ENCODE measurements around the gene ZNF423. TPM values are rescaled to one million over a fixed set of nuclear protein-coding genes. Genes with fewer than 3 reads are reported as not detected.

The ZNF423 gene
- total and polyA plus RNA-seq, 2 experiments from 2014 or later, result 14.9 to 41.8 TPM

DNA sequence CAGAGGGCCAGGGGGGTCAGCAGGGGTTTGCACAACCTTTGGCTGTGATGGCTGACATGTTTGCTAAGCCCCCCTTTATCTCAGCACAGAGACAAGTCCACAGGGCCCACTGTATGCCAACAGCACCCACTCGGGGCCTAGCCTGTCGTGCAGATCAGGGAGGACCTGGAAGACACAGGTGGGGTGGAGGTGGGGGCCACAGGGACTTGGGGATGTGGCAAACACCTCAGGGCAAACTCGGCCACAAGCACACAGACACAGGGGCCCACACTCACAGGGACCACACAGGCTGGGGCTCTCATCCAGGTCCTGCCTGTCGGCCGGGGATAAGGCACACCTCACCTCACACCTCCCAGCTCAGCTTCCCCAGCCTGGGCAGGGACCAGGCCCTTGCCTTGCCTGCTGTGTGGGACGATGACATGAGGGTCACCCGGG lies 394.4 kb downstream of the ZNF423 start:
- no peak overlapping the region for H3K27ac ChIP-seq (ENCODE audit: low read depth)
- 0 out of 2 replicates have a peak, but pooled peaks cover 6% of the 10 kb centered on the region for H3K4me1 ChIP-seq (ENCODE audit: insufficient read depth)
- no peaks in the 10 kb centered on the region for H3F3A ChIP-seq (replicated peaks; ENCODE audit: low read depth)
- H3K9me2 ChIP-seq (ENCODE audit: insufficient read depth), result no peaks in the 10 kb centered on the region
- H2AFZ ChIP-seq, result no peak overlapping the region
- no peak overlapping the region for H3K4me2 ChIP-seq
- Mint-ChIP-seq H3K27me3 (ENCODE audit: insufficient read depth, low read depth, poor library complexity) (peaks cover 19% of the 10 kb centered on the region), H3K4me1 (peaks cover 27% of the 10 kb centered on the region), H3K27ac (no peak overlapping the region), H3K9me3 (no peaks in the 10 kb centered on the region), H3K4me3 (no peak overlapping the region), H3K36me3 (ENCODE audit: low read depth) (no peaks in the 10 kb centered on the region)
- DNase-seq (ENCODE audit: low spot score), result no peak
- H3K79me2 ChIP-seq (replicated peaks; ENCODE audit: insufficient read depth), result no peaks in the 10 kb centered on the region
- H3K36me3 ChIP-seq (ENCODE audit: insufficient read depth), result no peaks in the 10 kb centered on the region
- TF ChIP-seq, protein P1, sequence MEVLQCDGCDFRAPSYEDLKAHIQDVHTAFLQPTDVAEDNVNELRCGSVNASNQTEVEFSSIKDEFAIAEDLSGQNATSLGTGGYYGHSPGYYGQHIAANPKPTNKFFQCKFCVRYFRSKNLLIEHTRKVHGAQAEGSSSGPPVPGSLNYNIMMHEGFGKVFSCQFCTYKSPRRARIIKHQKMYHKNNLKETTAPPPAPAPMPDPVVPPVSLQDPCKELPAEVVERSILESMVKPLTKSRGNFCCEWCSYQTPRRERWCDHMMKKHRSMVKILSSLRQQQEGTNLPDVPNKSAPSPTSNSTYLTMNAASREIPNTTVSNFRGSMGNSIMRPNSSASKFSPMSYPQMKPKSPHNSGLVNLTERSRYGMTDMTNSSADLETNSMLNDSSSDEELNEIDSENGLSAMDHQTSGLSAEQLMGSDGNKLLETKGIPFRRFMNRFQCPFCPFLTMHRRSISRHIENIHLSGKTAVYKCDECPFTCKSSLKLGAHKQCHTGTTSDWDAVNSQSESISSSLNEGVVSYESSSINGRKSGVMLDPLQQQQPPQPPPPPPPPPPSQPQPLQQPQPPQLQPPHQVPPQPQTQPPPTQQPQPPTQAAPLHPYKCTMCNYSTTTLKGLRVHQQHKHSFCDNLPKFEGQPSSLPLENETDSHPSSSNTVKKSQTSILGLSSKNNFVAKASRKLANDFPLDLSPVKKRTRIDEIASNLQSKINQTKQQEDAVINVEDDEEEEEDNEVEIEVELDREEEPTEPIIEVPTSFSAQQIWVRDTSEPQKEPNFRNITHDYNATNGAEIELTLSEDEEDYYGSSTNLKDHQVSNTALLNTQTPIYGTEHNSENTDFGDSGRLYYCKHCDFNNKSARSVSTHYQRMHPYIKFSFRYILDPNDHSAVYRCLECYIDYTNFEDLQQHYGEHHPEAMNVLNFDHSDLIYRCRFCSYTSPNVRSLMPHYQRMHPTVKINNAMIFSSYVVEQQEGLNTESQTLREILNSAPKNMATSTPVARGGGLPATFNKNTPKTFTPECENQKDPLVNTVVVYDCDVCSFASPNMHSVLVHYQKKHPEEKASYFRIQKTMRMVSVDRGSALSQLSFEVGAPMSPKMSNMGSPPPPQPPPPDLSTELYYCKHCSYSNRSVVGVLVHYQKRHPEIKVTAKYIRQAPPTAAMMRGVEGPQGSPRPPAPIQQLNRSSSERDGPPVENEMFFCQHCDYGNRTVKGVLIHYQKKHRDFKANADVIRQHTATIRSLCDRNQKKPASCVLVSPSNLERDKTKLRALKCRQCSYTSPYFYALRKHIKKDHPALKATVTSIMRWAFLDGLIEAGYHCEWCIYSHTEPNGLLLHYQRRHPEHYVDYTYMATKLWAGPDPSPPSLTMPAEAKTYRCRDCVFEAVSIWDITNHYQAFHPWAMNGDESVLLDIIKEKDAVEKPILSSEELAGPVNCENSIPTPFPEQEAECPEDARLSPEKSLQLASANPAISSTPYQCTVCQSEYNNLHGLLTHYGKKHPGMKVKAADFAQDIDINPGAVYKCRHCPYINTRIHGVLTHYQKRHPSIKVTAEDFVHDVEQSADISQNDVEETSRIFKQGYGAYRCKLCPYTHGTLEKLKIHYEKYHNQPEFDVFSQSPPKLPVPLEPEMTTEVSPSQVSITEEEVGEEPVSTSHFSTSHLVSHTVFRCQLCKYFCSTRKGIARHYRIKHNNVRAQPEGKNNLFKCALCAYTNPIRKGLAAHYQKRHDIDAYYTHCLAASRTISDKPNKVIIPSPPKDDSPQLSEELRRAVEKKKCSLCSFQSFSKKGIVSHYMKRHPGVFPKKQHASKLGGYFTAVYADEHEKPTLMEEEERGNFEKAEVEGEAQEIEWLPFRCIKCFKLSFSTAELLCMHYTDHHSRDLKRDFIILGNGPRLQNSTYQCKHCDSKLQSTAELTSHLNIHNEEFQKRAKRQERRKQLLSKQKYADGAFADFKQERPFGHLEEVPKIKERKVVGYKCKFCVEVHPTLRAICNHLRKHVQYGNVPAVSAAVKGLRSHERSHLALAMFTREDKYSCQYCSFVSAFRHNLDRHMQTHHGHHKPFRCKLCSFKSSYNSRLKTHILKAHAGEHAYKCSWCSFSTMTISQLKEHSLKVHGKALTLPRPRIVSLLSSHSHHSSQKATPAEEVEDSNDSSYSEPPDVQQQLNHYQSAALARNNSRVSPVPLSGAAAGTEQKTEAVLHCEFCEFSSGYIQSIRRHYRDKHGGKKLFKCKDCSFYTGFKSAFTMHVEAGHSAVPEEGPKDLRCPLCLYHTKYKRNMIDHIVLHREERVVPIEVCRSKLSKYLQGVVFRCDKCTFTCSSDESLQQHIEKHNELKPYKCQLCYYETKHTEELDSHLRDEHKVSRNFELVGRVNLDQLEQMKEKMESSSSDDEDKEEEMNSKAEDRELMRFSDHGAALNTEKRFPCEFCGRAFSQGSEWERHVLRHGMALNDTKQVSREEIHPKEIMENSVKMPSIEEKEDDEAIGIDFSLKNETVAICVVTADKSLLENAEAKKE (CRISPR knock-in tag; IDR thresholded peaks at IDR 0.05), result no peak
- no peak for TF ChIP-seq EZH2 (IDR thresholded peaks at IDR 0.05; ENCODE audit: low read depth, unreplicated experiment)
- TF ChIP-seq STAT1 (IDR thresholded peaks at IDR 0.05; ENCODE audit: unreplicated experiment), result no peak
- TF ChIP-seq EZH2phosphoT487 (IDR thresholded peaks at IDR 0.05; ENCODE audit: unreplicated experiment), result no peak
- TF ChIP-seq NANOG (IDR thresholded peaks at IDR 0.05; ENCODE audit: borderline replicate concordance), result no peak
- no peak for TF ChIP-seq JUNB (IDR thresholded peaks at IDR 0.05; ENCODE audit: unreplicated experiment)
- TF ChIP-seq, protein P2, sequence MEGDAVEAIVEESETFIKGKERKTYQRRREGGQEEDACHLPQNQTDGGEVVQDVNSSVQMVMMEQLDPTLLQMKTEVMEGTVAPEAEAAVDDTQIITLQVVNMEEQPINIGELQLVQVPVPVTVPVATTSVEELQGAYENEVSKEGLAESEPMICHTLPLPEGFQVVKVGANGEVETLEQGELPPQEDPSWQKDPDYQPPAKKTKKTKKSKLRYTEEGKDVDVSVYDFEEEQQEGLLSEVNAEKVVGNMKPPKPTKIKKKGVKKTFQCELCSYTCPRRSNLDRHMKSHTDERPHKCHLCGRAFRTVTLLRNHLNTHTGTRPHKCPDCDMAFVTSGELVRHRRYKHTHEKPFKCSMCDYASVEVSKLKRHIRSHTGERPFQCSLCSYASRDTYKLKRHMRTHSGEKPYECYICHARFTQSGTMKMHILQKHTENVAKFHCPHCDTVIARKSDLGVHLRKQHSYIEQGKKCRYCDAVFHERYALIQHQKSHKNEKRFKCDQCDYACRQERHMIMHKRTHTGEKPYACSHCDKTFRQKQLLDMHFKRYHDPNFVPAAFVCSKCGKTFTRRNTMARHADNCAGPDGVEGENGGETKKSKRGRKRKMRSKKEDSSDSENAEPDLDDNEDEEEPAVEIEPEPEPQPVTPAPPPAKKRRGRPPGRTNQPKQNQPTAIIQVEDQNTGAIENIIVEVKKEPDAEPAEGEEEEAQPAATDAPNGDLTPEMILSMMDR (conservative IDR thresholded peaks at IDR 0.05; ENCODE audit: low read depth in 2 of 2), result no peak
- no peak for TF ChIP-seq ZNF114 (CRISPR knock-in tag; IDR thresholded peaks at IDR 0.05)
- no peak for TF ChIP-seq CREB1 (CRISPR knock-in tag; IDR thresholded peaks at IDR 0.05; ENCODE audit: low read depth)
- TF ChIP-seq, protein P3, sequence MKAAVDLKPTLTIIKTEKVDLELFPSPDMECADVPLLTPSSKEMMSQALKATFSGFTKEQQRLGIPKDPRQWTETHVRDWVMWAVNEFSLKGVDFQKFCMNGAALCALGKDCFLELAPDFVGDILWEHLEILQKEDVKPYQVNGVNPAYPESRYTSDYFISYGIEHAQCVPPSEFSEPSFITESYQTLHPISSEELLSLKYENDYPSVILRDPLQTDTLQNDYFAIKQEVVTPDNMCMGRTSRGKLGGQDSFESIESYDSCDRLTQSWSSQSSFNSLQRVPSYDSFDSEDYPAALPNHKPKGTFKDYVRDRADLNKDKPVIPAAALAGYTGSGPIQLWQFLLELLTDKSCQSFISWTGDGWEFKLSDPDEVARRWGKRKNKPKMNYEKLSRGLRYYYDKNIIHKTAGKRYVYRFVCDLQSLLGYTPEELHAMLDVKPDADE (IDR thresholded peaks at IDR 0.05), result no peak
- no peaks in the 10 kb centered on the region for H4K20me1 ChIP-seq (replicated peaks; ENCODE audit: insufficient read depth)
- H3K4me3 ChIP-seq, result no peak overlapping the region
- H3K27me3 ChIP-seq (ENCODE audit: insufficient read depth), result peaks cover 7% of the 10 kb centered on the region
- ATAC-seq, result no peak
